ENCODE measurements around the gene ACOT11.

DNA sequence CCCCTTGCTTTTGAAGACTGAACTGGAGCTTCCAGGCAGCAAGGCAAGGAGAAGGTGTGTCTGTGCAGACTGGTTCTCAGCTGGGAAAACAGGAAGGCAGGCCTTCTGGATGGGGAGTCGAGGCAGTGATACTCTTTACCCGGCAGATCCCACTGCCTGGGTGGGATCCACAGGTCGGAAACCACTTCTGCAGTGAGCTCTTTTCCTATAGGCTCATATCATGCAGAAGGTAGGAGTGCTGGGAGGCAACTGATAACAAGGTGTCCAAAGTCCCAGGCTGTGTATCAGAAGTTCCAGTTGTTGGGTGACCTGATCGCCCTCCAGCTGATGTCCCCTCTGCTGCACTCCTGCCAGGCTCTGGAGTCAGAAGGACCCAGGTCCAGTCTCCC lies 17.1 kb downstream of the ACOT11 start:
- TF ChIP-seq, protein P1, sequence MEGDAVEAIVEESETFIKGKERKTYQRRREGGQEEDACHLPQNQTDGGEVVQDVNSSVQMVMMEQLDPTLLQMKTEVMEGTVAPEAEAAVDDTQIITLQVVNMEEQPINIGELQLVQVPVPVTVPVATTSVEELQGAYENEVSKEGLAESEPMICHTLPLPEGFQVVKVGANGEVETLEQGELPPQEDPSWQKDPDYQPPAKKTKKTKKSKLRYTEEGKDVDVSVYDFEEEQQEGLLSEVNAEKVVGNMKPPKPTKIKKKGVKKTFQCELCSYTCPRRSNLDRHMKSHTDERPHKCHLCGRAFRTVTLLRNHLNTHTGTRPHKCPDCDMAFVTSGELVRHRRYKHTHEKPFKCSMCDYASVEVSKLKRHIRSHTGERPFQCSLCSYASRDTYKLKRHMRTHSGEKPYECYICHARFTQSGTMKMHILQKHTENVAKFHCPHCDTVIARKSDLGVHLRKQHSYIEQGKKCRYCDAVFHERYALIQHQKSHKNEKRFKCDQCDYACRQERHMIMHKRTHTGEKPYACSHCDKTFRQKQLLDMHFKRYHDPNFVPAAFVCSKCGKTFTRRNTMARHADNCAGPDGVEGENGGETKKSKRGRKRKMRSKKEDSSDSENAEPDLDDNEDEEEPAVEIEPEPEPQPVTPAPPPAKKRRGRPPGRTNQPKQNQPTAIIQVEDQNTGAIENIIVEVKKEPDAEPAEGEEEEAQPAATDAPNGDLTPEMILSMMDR (tag by site-specific recombination; IDR thresholded peaks at IDR 0.05), result no peak
- TF ChIP-seq ZNF670 (tag by site-specific recombination; IDR thresholded peaks at IDR 0.05; ENCODE audit: low read depth) (no peak), ZNF529 (tag by site-specific recombination; IDR thresholded peaks at IDR 0.05; ENCODE audit: insufficient replicate concordance) (no peak), HOXA7 (CRISPR knock-in tag; IDR thresholded peaks at IDR 0.05; ENCODE audit: borderline replicate concordance) (no peak), ZNF239 (tag by site-specific recombination; IDR thresholded peaks at IDR 0.05) (no peak), YY1 (tag by site-specific recombination; IDR thresholded peaks at IDR 0.05) (no peak)
- TF ChIP-seq, protein P2, sequence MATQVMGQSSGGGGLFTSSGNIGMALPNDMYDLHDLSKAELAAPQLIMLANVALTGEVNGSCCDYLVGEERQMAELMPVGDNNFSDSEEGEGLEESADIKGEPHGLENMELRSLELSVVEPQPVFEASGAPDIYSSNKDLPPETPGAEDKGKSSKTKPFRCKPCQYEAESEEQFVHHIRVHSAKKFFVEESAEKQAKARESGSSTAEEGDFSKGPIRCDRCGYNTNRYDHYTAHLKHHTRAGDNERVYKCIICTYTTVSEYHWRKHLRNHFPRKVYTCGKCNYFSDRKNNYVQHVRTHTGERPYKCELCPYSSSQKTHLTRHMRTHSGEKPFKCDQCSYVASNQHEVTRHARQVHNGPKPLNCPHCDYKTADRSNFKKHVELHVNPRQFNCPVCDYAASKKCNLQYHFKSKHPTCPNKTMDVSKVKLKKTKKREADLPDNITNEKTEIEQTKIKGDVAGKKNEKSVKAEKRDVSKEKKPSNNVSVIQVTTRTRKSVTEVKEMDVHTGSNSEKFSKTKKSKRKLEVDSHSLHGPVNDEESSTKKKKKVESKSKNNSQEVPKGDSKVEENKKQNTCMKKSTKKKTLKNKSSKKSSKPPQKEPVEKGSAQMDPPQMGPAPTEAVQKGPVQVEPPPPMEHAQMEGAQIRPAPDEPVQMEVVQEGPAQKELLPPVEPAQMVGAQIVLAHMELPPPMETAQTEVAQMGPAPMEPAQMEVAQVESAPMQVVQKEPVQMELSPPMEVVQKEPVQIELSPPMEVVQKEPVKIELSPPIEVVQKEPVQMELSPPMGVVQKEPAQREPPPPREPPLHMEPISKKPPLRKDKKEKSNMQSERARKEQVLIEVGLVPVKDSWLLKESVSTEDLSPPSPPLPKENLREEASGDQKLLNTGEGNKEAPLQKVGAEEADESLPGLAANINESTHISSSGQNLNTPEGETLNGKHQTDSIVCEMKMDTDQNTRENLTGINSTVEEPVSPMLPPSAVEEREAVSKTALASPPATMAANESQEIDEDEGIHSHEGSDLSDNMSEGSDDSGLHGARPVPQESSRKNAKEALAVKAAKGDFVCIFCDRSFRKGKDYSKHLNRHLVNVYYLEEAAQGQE (tag by site-specific recombination; IDR thresholded peaks at IDR 0.05), result no peak
- TF ChIP-seq, protein P3, sequence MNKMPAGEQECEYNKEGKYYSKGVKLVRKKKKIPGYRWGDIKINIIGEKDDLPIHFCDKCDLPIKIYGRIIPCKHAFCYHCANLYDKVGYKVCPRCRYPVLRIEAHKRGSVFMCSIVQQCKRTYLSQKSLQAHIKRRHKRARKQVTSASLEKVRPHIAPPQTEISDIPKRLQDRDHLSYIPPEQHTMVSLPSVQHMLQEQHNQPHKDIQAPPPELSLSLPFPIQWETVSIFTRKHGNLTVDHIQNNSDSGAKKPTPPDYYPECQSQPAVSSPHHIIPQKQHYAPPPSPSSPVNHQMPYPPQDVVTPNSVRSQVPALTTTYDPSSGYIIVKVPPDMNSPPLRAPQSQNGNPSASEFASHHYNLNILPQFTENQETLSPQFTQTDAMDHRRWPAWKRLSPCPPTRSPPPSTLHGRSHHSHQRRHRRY (tag by site-specific recombination; IDR thresholded peaks at IDR 0.05), result no peak
